SK-N-MC (cell line): ENCODE data around the gene GRPR.

Experiments used
- EZH2 ChIP-seq: fragments of 200-600 bp; sonication (generic); IDR thresholded peaks from one replicate; pipeline ENCODE4 v1.6.1; 2017; ENCODE audit warnings: antibody characterized with exemption
- FOXP2 ChIP-seq: optimal IDR thresholded peaks from 2 replicates; pipeline ENCODE3; 2011; ENCODE audit warnings: mild to moderate bottlenecking, moderate library complexity; ENCODE audit not compliant: insufficient read depth; ENCODE audit errors: extremely low read length, control extremely low read depth
- POLR2AphosphoS5 ChIP-seq: IDR thresholded peaks from 2 replicates; pipeline ENCODE4 v1.6.1; 2012; ENCODE audit warnings: mild to moderate bottlenecking, low read depth, low read length, borderline replicate concordance

DNA sequence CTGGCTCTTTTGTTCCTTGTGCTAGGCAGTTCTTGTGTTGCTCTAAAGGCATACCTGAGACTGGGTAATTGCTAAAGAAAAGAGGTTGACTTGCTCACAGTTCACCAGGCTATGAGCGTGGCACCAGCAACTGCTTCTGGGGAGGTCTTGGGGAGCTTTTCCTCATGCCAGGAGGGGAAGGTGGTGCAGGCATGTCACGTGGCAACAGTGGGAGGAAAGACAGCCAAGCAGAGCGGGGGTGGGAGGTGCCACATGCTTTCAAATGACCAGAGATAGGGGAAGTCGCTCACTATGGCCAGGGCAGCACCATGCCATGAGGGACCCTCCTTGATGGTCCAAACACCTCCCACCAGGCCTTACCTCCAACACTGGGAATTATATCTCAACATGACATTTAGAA lies 48.6 kb downstream of the GRPR start:
- TF ChIP-seq POLR2AphosphoS5 (no peak), EZH2 (no peak), FOXP2 (no peak)
